Parathyroid adenoma (tissue), 2 donors: ENCODE measurements around the gene ADAM20.

Experiments used
- H2AFZ ChIP-seq: fragments of 300-600 bp; sonication (generic); one replicate; pipeline ENCODE4 v1.7.0; 2017; ENCODE audit warnings: antibody characterized with exemption, mild to moderate bottlenecking
- H3K27ac ChIP-seq: fragments of 300-600 bp; sonication (generic); one replicate; pipeline ENCODE4 v1.7.0; 2017
- H3K27me3 ChIP-seq: fragments of 300-600 bp; sonication (generic); one replicate; pipeline ENCODE4 v1.7.0; 2017; ENCODE audit warnings: low read length; ENCODE audit not compliant: control insufficient read depth, insufficient read depth
- H3K36me3 ChIP-seq: fragments of 300-600 bp; sonication (generic); one replicate; pipeline ENCODE4 v1.7.0; 2017; ENCODE audit warnings: low read length; ENCODE audit not compliant: control insufficient read depth, insufficient read depth
- H3K4me1 ChIP-seq: fragments of 300-600 bp; sonication (generic); one replicate; pipeline ENCODE4 v1.7.0; 2017; ENCODE audit warnings: control low read depth
- H3K4me2 ChIP-seq: fragments of 300-600 bp; sonication (generic); one replicate; pipeline ENCODE4 v1.7.0; 2017; ENCODE audit warnings: low read length
- H3K4me3 ChIP-seq: fragments of 300-600 bp; sonication (generic); one replicate; pipeline ENCODE4 v1.7.0; 2017; ENCODE audit warnings: low read depth, low read length
- H3K79me2 ChIP-seq: fragments of 300-600 bp; sonication (generic); one replicate; pipeline ENCODE4 v1.7.0; 2017; ENCODE audit warnings: control low read depth
- H3K9ac ChIP-seq: fragments of 300-600 bp; sonication (generic); one replicate; pipeline ENCODE4 v1.7.0; 2017; ENCODE audit warnings: mild to moderate bottlenecking
- H3K9me3 ChIP-seq: fragments of 300-600 bp; sonication (generic); one replicate; pipeline ENCODE4 v1.7.0; 2017; ENCODE audit warnings: low read length; ENCODE audit not compliant: control insufficient read depth
- CTCF ChIP-seq: fragments of 300-600 bp; sonication (generic); IDR thresholded peaks from one replicate; pipeline ENCODE4 v1.7.0; 2017; ENCODE audit warnings: antibody characterized with exemption, mild to moderate bottlenecking
- donor health status: primary hyperparathyroidism.

ADAM20 gene

GRCh38 chr14:70563869-70564268, 29.1 kb upstream of the ADAM20 start:
- Histone ChIP-seq H3K79me2 (peaks cover 10% of the 10 kb centered on the region), H3K9me3 (no peaks in the 10 kb centered on the region), H3K27ac (no peak overlapping the region), H3K36me3 (no peaks in the 10 kb centered on the region), H2AFZ (no peak overlapping the region), H3K27me3 (no peaks in the 10 kb centered on the region), H3K4me3 (no peak overlapping the region), H3K9ac (no peak overlapping the region), H3K4me1 (no peaks in the 10 kb centered on the region), H3K4me2 (no peak overlapping the region)
- TF ChIP-seq CTCF: no peak

GRCh38 chr14:70563417-70563816, 28.6 kb upstream of the ADAM20 start:
- no peaks in the 10 kb centered on the region for H3K27me3 ChIP-seq
- H3K9me3 ChIP-seq: no peaks in the 10 kb centered on the region
- no peak for TF ChIP-seq CTCF
- H3K9ac ChIP-seq: no peak overlapping the region
- H3K36me3 ChIP-seq: no peaks in the 10 kb centered on the region
- no peak overlapping the region for H2AFZ ChIP-seq
- no peak overlapping the region for H3K4me3 ChIP-seq
- H3K4me2 ChIP-seq: no peak overlapping the region
- H3K27ac ChIP-seq: no peak overlapping the region
- no peaks in the 10 kb centered on the region for H3K4me1 ChIP-seq
- peaks cover 10% of the 10 kb centered on the region for H3K79me2 ChIP-seq

GRCh38 chr14:70558356-70558755, 23.6 kb upstream of the ADAM20 start:
- Histone ChIP-seq H3K4me3 (no peak overlapping the region), H3K9ac (no peak overlapping the region), H3K36me3 (no peaks in the 10 kb centered on the region), H3K4me1 (no peaks in the 10 kb centered on the region), H3K27ac (no peak overlapping the region), H3K79me2 (no peaks in the 10 kb centered on the region), H2AFZ (no peak overlapping the region), H3K27me3 (no peaks in the 10 kb centered on the region), H3K4me2 (no peak overlapping the region), H3K9me3 (no peaks in the 10 kb centered on the region)
- no peak for TF ChIP-seq CTCF

GRCh38 chr14:70555890-70556289, 21.1 kb upstream of the ADAM20 start:
- TF ChIP-seq CTCF: no peak
- H3K4me2 ChIP-seq: no peak overlapping the region
- H2AFZ ChIP-seq: no peak overlapping the region
- H3K4me1 ChIP-seq: no peaks in the 10 kb centered on the region
- H3K9ac ChIP-seq: no peak overlapping the region
- no peak overlapping the region for H3K27ac ChIP-seq
- H3K27me3 ChIP-seq: no peaks in the 10 kb centered on the region
- no peaks in the 10 kb centered on the region for H3K79me2 ChIP-seq
- no peak overlapping the region for H3K4me3 ChIP-seq
- no peaks in the 10 kb centered on the region for H3K9me3 ChIP-seq
- H3K36me3 ChIP-seq: no peaks in the 10 kb centered on the region

GRCh38 chr14:70538087-70538486, 3.3 kb upstream of the ADAM20 start:
- Histone ChIP-seq H3K36me3 (no peaks in the 10 kb centered on the region), H3K4me1 (no peaks in the 10 kb centered on the region), H3K9ac (no peak overlapping the region), H3K27ac (no peak overlapping the region), H2AFZ (no peak overlapping the region), H3K79me2 (peaks cover 2% of the 10 kb centered on the region), H3K9me3 (no peaks in the 10 kb centered on the region), H3K4me3 (no peak overlapping the region), H3K4me2 (no peak overlapping the region), H3K27me3 (no peaks in the 10 kb centered on the region)
- no peak for TF ChIP-seq CTCF
